OCI-LY1 (cell line): ENCODE data around the gene FAM181B.

Source experiments
- CTCF ChIP-seq: fragments of 200-600 bp; sonication (generic), shearing (Covaris generic); IDR thresholded peaks from 2 replicates; pipeline ENCODE4 v1.5.1; 2017; ENCODE audit warnings: mild to moderate bottlenecking, antibody characterized with exemption, low read length, moderate library complexity, mixed read lengths
- EZH2 ChIP-seq: fragments of 200-600 bp; sonication (generic), shearing (Covaris generic); IDR thresholded peaks from 2 replicates; pipeline ENCODE4 v1.8.0; 2017; ENCODE audit warnings: borderline replicate concordance, mixed run types, mild to moderate bottlenecking, antibody characterized with exemption, low read length, moderate library complexity, mixed read lengths

- TF ChIP-seq CTCF: no peak
- TF ChIP-seq EZH2: no peak
Observed at GRCh38 chr11:82680252-82680651, 53.4 kb downstream of the FAM181B start.
